Measurements from ENCODE around the gene RBBP5. TPM values are rescaled to one million over a fixed set of nuclear protein-coding genes. Genes with fewer than 3 reads are reported as not detected.

RBBP5 gene
- total RNA-seq, 1 experiment from 2014 or later: 24.5 TPM

DNA sequence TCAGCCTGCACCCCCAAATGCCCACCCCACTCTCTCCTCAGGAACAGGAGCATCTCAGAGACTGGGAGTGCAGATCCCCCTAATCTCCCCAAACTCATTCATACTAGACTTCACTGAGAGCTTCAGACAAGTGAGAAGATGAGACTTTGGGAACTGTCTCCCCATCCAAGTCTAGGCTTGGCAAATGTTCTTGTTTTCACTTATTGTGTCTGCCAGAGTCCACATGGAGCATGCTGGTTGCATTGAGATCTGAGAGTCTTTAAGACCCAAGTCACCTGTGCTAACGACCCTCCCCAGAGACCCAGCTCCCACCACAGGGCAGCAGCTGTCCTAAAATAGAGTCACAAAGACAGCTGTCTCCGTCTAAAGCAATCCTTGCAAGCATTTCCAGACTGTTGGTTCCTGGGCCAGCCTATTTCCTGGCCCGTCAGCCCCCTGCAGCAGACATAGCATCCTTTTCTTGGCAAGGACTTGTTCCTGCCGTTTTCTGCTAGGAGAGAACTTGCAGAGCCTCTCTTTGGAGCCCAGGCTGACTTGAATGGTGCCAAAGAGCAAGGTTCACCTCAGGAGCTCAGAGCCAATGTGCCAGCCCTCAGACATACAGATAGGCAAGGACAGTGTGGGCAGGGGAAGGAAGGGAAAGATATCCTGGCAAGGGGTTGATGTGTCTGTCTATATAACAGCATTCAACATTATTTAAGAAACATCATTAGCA, 80.6 kb downstream of the RBBP5 start:
- H3K27ac ChIP-seq (ENCODE audit: low read depth, low read length): no peak overlapping the region
- TF ChIP-seq CBX3 (IDR thresholded peaks at IDR 0.05; ENCODE audit: low read depth) (no peak), ZFX (IDR thresholded peaks at IDR 0.05) (no peak), SIN3A (IDR thresholded peaks at IDR 0.05; ENCODE audit: low read depth) (no peak), EZH2phosphoT487 (IDR thresholded peaks at IDR 0.05; ENCODE audit: borderline replicate concordance) (no peak), CEBPB (IDR thresholded peaks at IDR 0.05; ENCODE audit: low read depth) (no peak), YY1 (IDR thresholded peaks at IDR 0.05; ENCODE audit: extremely low read depth, insufficient replicate concordance, low read depth, low read length) (no peak), SP1 (IDR thresholded peaks at IDR 0.05; ENCODE audit: low read depth) (no peak), EZH2 (IDR thresholded peaks at IDR 0.05) (no peak), JUND (IDR thresholded peaks at IDR 0.05) (no peak), POLR2AphosphoS5 (IDR thresholded peaks at IDR 0.05; ENCODE audit: low read depth, low read length) (no peak)
- TF ChIP-seq, protein P1, sequence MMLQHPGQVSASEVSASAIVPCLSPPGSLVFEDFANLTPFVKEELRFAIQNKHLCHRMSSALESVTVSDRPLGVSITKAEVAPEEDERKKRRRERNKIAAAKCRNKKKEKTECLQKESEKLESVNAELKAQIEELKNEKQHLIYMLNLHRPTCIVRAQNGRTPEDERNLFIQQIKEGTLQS (IDR thresholded peaks at IDR 0.05): no peak
- TF ChIP-seq, protein P2, sequence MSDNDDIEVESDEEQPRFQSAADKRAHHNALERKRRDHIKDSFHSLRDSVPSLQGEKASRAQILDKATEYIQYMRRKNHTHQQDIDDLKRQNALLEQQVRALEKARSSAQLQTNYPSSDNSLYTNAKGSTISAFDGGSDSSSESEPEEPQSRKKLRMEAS (IDR thresholded peaks at IDR 0.05): no peak
- TF ChIP-seq, protein P3, sequence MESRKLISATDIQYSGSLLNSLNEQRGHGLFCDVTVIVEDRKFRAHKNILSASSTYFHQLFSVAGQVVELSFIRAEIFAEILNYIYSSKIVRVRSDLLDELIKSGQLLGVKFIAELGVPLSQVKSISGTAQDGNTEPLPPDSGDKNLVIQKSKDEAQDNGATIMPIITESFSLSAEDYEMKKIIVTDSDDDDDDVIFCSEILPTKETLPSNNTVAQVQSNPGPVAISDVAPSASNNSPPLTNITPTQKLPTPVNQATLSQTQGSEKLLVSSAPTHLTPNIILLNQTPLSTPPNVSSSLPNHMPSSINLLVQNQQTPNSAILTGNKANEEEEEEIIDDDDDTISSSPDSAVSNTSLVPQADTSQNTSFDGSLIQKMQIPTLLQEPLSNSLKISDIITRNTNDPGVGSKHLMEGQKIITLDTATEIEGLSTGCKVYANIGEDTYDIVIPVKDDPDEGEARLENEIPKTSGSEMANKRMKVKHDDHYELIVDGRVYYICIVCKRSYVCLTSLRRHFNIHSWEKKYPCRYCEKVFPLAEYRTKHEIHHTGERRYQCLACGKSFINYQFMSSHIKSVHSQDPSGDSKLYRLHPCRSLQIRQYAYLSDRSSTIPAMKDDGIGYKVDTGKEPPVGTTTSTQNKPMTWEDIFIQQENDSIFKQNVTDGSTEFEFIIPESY (IDR thresholded peaks at IDR 0.05; ENCODE audit: extremely low read depth, insufficient replicate concordance, low read length): no peak
- H3K36me3 ChIP-seq (ENCODE audit: control insufficient read depth in 1 of 2, insufficient read depth in 2 of 2, low read length in 2 of 2): no peaks in the 10 kb centered on the region
- H3K4me2 ChIP-seq (ENCODE audit: low read length): no peak overlapping the region
- ChIA-PET CTCF (no interaction called here), RAD21 (ENCODE audit: low non-redundant PET in 1 of 2, low total read pairs in 2 of 2, uncharacterized antibody in 2 of 2, unreplicated experiment in 2 of 2) (no interaction called here), POLR2A (no interaction called here)
- no peaks in the 10 kb centered on the region for H3K9me2 ChIP-seq (ENCODE audit: insufficient read depth)
- intact Hi-C loops (cut with micrococcal nuclease): no loop called here
- no peak for DNase-seq (ENCODE audit: low read depth, low spot score)
- BruUV-seq (replicated peaks): no TSS peak
- ATAC-seq: no peak
- H3K4me1 ChIP-seq (ENCODE audit: control insufficient read depth in 1 of 2, insufficient read depth in 2 of 2, low read length in 2 of 2): no peaks in the 10 kb centered on the region
- H2AFZ ChIP-seq (ENCODE audit: low read depth, low read length, poor library complexity, severe bottlenecking): no peak overlapping the region
- no peak overlapping the region for H3K9ac ChIP-seq (ENCODE audit: low read length)
- H3K9me3 ChIP-seq (ENCODE audit: control insufficient read depth in 1 of 2, insufficient read depth in 1 of 2, low read depth in 1 of 2, low read length in 2 of 2): no peaks in the 10 kb centered on the region
- no peaks in the 10 kb centered on the region for H4K20me1 ChIP-seq (ENCODE audit: insufficient read depth)
- H3K79me2 ChIP-seq (ENCODE audit: insufficient read depth, low read length): no peaks in the 10 kb centered on the region
- no peak overlapping the region for H3K4me3 ChIP-seq (replicated peaks in 1 of 2; ENCODE audit: low read depth in 1 of 2, low read length in 2 of 2)
- peaks cover 18% of the 10 kb centered on the region; the same call in 1 of the 2 replicates for H3K27me3 ChIP-seq (ENCODE audit: insufficient read depth, low read length)

Measured in HCT116 (cell line).